Measurements from ENCODE around the gene ENTPD3. TPM values are rescaled to one million over a fixed set of nuclear protein-coding genes. Genes with fewer than 3 reads are reported as not detected.
A peak's percentile ranks its signal among the peaks of the same experiment; 100 is the strongest.

The ENTPD3 gene
- total RNA-seq, 1 experiment from 2014 or later = not detected

GRCh38 chr3:40417845-40418543 is 31.0 kb downstream of the ENTPD3 start:
- Histone ChIP-seq H3K9ac (ENCODE audit: low read length) (no peak overlapping the region), H3K27me3 (ENCODE audit: low read length) (no peaks in the 10 kb centered on the region), H3K4me3 (ENCODE audit: low read length) (no peak overlapping the region), H2AFZ (ENCODE audit: low read length) (no peak overlapping the region), H4K20me1 (ENCODE audit: insufficient read depth, low read depth, low read length) (no peaks in the 10 kb centered on the region), H3K4me2 (ENCODE audit: low read depth, low read length, poor library complexity, severe bottlenecking) (no peak overlapping the region), H3K9me2 (replicated peaks; ENCODE audit: insufficient read depth, low read length) (no peaks in the 10 kb centered on the region), H3K36me3 (ENCODE audit: insufficient read depth, low read length) (no peaks in the 10 kb centered on the region), H3K9me3 (ENCODE audit: low read length) (no peaks in the 10 kb centered on the region), H3K27ac (ENCODE audit: low read length) (no peak overlapping the region), H3K79me2 (ENCODE audit: low read length) (no peaks in the 10 kb centered on the region), H3K4me1 (ENCODE audit: low read length) (no peaks in the 10 kb centered on the region)
- no peak for DNase-seq

GRCh38 chr3:40422861-40423260 is 35.9 kb downstream of the ENTPD3 start:
- Histone ChIP-seq H3K36me3 (ENCODE audit: insufficient read depth, low read length) (no peaks in the 10 kb centered on the region), H2AFZ (ENCODE audit: low read length) (no peak overlapping the region), H4K20me1 (ENCODE audit: insufficient read depth, low read depth, low read length) (no peaks in the 10 kb centered on the region), H3K9me3 (ENCODE audit: low read length) (no peaks in the 10 kb centered on the region), H3K4me1 (ENCODE audit: low read length) (no peaks in the 10 kb centered on the region), H3K79me2 (ENCODE audit: low read length) (no peaks in the 10 kb centered on the region), H3K27me3 (ENCODE audit: low read length) (no peaks in the 10 kb centered on the region), H3K4me2 (ENCODE audit: low read depth, low read length, poor library complexity, severe bottlenecking) (no peak overlapping the region), H3K4me3 (ENCODE audit: low read length) (no peak overlapping the region), H3K27ac (ENCODE audit: low read length) (no peak overlapping the region), H3K9me2 (replicated peaks; ENCODE audit: insufficient read depth, low read length) (no peaks in the 10 kb centered on the region), H3K9ac (ENCODE audit: low read length) (no peak overlapping the region)
- DNase-seq = no peak

- H3K4me1 ChIP-seq (ENCODE audit: low read length) = no peaks in the 10 kb centered on the region
- H3K27me3 ChIP-seq (ENCODE audit: low read length) = no peaks in the 10 kb centered on the region
- no peak for DNase-seq
- no peaks in the 10 kb centered on the region for H3K9me3 ChIP-seq (ENCODE audit: low read length)
- no peak overlapping the region for H3K4me3 ChIP-seq (ENCODE audit: low read length)
- H4K20me1 ChIP-seq (ENCODE audit: insufficient read depth, low read depth, low read length) = no peaks in the 10 kb centered on the region
- H3K36me3 ChIP-seq (ENCODE audit: insufficient read depth, low read length) = no peaks in the 10 kb centered on the region
- no peak overlapping the region for H3K27ac ChIP-seq (ENCODE audit: low read length)
- no peak overlapping the region for H3K9ac ChIP-seq (ENCODE audit: low read length)
- H3K4me2 ChIP-seq (ENCODE audit: low read depth, low read length, poor library complexity, severe bottlenecking) = no peak overlapping the region
- H3K79me2 ChIP-seq (ENCODE audit: low read length) = no peaks in the 10 kb centered on the region
- H3K9me2 ChIP-seq (replicated peaks; ENCODE audit: insufficient read depth, low read length) = no peaks in the 10 kb centered on the region
- no peak overlapping the region for H2AFZ ChIP-seq (ENCODE audit: low read length)
Measured at GRCh38 chr3:40427045-40427669, 40.2 kb downstream of the ENTPD3 start.

- Histone ChIP-seq H3K4me2 (ENCODE audit: low read depth, low read length, poor library complexity, severe bottlenecking) (no peak overlapping the region), H3K9ac (ENCODE audit: low read length) (no peak overlapping the region), H3K79me2 (ENCODE audit: low read length) (no peaks in the 10 kb centered on the region), H3K4me3 (ENCODE audit: low read length) (no peak overlapping the region), H3K36me3 (ENCODE audit: insufficient read depth, low read length) (no peaks in the 10 kb centered on the region), H2AFZ (ENCODE audit: low read length) (no peak overlapping the region), H3K27me3 (ENCODE audit: low read length) (no peaks in the 10 kb centered on the region), H3K9me2 (replicated peaks; ENCODE audit: insufficient read depth, low read length) (no peaks in the 10 kb centered on the region), H4K20me1 (ENCODE audit: insufficient read depth, low read depth, low read length) (no peaks in the 10 kb centered on the region), H3K27ac (ENCODE audit: low read length) (no peak overlapping the region), H3K9me3 (ENCODE audit: low read length) (no peaks in the 10 kb centered on the region), H3K4me1 (ENCODE audit: low read length) (no peaks in the 10 kb centered on the region)
- no peak for DNase-seq
Measured at GRCh38 chr3:40432793-40433192, 45.8 kb downstream of the ENTPD3 start.

- H3K9ac ChIP-seq (ENCODE audit: low read length) = no peak overlapping the region
- no peaks in the 10 kb centered on the region for H3K27me3 ChIP-seq (ENCODE audit: low read length)
- H3K9me3 ChIP-seq (ENCODE audit: low read length) = no peaks in the 10 kb centered on the region
- no peaks in the 10 kb centered on the region for H3K36me3 ChIP-seq (ENCODE audit: insufficient read depth, low read length)
- no peaks in the 10 kb centered on the region for H4K20me1 ChIP-seq (ENCODE audit: insufficient read depth, low read depth, low read length)
- H3K9me2 ChIP-seq (replicated peaks; ENCODE audit: insufficient read depth, low read length) = no peaks in the 10 kb centered on the region
- H3K4me2 ChIP-seq (ENCODE audit: low read depth, low read length, poor library complexity, severe bottlenecking) = no peak overlapping the region
- H3K4me1 ChIP-seq (ENCODE audit: low read length) = no peaks in the 10 kb centered on the region
- no peaks in the 10 kb centered on the region for H3K79me2 ChIP-seq (ENCODE audit: low read length)
- H3K4me3 ChIP-seq (ENCODE audit: low read length) = no peak overlapping the region
- no peak for DNase-seq
- no peak overlapping the region for H2AFZ ChIP-seq (ENCODE audit: low read length)
- no peak overlapping the region for H3K27ac ChIP-seq (ENCODE audit: low read length)
Measured at GRCh38 chr3:40437889-40438288, 50.9 kb downstream of the ENTPD3 start.

GRCh38 chr3:40445062-40445461 is 58.1 kb downstream of the ENTPD3 start:
- Histone ChIP-seq H3K27ac (ENCODE audit: low read length) (no peak overlapping the region), H3K36me3 (ENCODE audit: insufficient read depth, low read length) (no peaks in the 10 kb centered on the region), H3K79me2 (ENCODE audit: low read length) (no peaks in the 10 kb centered on the region), H3K9ac (ENCODE audit: low read length) (no peak overlapping the region), H3K27me3 (ENCODE audit: low read length) (no peaks in the 10 kb centered on the region), H3K9me2 (replicated peaks; ENCODE audit: insufficient read depth, low read length) (no peaks in the 10 kb centered on the region), H3K4me2 (ENCODE audit: low read depth, low read length, poor library complexity, severe bottlenecking) (no peak overlapping the region), H3K4me3 (ENCODE audit: low read length) (no peak overlapping the region), H3K9me3 (ENCODE audit: low read length) (no peaks in the 10 kb centered on the region), H2AFZ (ENCODE audit: low read length) (no peak overlapping the region), H4K20me1 (ENCODE audit: insufficient read depth, low read depth, low read length) (no peaks in the 10 kb centered on the region), H3K4me1 (ENCODE audit: low read length) (no peaks in the 10 kb centered on the region)
- peak; percentile 9 for DNase-seq

- no peaks in the 10 kb centered on the region for H4K20me1 ChIP-seq (ENCODE audit: insufficient read depth, low read depth, low read length)
- no peak overlapping the region for H2AFZ ChIP-seq (ENCODE audit: low read length)
- H3K27me3 ChIP-seq (ENCODE audit: low read length) = no peaks in the 10 kb centered on the region
- DNase-seq = peak; percentile 19
- H3K9me2 ChIP-seq (replicated peaks; ENCODE audit: insufficient read depth, low read length) = no peaks in the 10 kb centered on the region
- no peaks in the 10 kb centered on the region for H3K4me1 ChIP-seq (ENCODE audit: low read length)
- no peak overlapping the region for H3K9ac ChIP-seq (ENCODE audit: low read length)
- H3K4me2 ChIP-seq (ENCODE audit: low read depth, low read length, poor library complexity, severe bottlenecking) = no peak overlapping the region
- no peaks in the 10 kb centered on the region for H3K9me3 ChIP-seq (ENCODE audit: low read length)
- H3K36me3 ChIP-seq (ENCODE audit: insufficient read depth, low read length) = no peaks in the 10 kb centered on the region
- H3K4me3 ChIP-seq (ENCODE audit: low read length) = no peak overlapping the region
- H3K79me2 ChIP-seq (ENCODE audit: low read length) = no peaks in the 10 kb centered on the region
- no peak overlapping the region for H3K27ac ChIP-seq (ENCODE audit: low read length)
Measured at GRCh38 chr3:40445880-40446279, 58.9 kb downstream of the ENTPD3 start.

- H3K4me2 ChIP-seq (ENCODE audit: low read depth, low read length, poor library complexity, severe bottlenecking) = no peak overlapping the region
- H3K9me2 ChIP-seq (replicated peaks; ENCODE audit: insufficient read depth, low read length) = no peaks in the 10 kb centered on the region
- H3K9me3 ChIP-seq (ENCODE audit: low read length) = no peaks in the 10 kb centered on the region
- H3K4me3 ChIP-seq (ENCODE audit: low read length) = no peak overlapping the region
- H3K27me3 ChIP-seq (ENCODE audit: low read length) = no peaks in the 10 kb centered on the region
- DNase-seq = peak; percentile 22
- no peaks in the 10 kb centered on the region for H3K36me3 ChIP-seq (ENCODE audit: insufficient read depth, low read length)
- no peaks in the 10 kb centered on the region for H4K20me1 ChIP-seq (ENCODE audit: insufficient read depth, low read depth, low read length)
- peaks cover 25% of the 10 kb centered on the region for H3K4me1 ChIP-seq (ENCODE audit: low read length)
- no peaks in the 10 kb centered on the region for H3K79me2 ChIP-seq (ENCODE audit: low read length)
- H2AFZ ChIP-seq (ENCODE audit: low read length) = no peak overlapping the region
- no peak overlapping the region for H3K9ac ChIP-seq (ENCODE audit: low read length)
- no peak overlapping the region for H3K27ac ChIP-seq (ENCODE audit: low read length)
Measured at GRCh38 chr3:40450438-40450837, 63.5 kb downstream of the ENTPD3 start.

Measured in Karpas-422 (cell line).